GM12873 (cell line): ENCODE results near the gene GLS.

Experiments
- CTCF ChIP-seq: IDR thresholded peaks from 2 replicates; pipeline ENCODE4 v1.5.1; 2012; ENCODE audit warnings: low read depth, mild to moderate bottlenecking, moderate library complexity, low read length, control low read depth; ENCODE audit not compliant: insufficient read depth; ENCODE audit errors: missing control alignments

The GLS gene

GRCh38 chr2:190858817-190859216 is 21.8 kb upstream of the GLS start:
- no peak for TF ChIP-seq CTCF

GRCh38 chr2:190859347-190860297 is 21.0 kb upstream of the GLS start:
- no peak for TF ChIP-seq CTCF

DNA sequence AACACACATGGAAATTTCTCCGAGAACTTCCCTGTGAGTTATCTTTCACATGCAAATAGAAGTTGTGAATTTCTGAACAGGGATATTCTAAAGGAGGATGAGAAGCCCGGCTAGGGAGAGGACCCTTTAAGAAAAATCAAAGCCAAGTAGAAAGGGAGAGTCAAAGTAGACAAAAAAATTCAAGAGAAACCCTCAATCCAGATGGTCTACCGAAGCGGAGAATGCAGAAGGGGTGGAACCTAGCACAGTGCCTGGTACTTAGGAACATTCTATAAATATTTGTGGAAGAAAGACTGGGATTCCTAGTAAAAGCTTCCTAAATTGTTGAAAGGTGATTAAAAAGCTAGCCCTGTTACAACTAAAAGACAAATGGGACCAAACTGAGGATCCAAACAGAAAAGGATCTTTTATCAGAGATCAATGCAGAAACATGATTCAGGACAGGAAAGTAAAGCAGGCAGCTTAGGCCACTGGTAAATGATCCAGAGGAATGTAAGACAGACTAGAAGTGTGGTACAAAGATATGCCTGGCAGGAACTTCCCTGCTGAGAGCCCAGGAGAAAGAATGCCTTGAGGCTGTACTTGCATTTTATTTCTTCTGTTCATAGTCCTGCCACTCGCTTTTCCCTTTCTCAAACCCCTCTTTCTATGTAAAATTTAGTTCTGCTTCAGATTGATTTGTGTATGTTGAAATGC is 19.5 kb upstream of the GLS start:
- no peak for TF ChIP-seq CTCF

DNA sequence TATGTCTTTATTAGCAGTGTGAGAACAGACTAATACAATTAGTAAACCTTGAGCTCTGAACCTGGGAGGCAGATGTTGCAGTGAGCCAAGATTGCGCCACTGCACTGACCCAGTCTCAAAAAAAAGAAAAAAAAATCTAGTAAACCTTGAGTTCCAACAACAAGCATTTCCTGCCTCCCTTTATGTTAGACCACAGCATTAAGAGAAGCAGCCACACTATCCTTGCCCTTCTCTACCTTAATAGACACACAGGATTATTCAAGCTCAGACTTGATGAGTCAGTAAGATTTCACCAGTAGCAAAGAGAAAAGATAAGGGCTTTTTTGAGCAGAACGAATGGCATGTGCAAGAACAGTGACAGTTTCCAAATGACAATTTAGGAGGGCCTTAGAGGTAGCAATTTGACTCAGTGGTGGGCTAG is 18.0 kb upstream of the GLS start:
- TF ChIP-seq CTCF = no peak

- no peak for TF ChIP-seq CTCF
Measured at GRCh38 chr2:190863946-190864345, 16.7 kb upstream of the GLS start.

GRCh38 chr2:190864375-190864774 is 16.2 kb upstream of the GLS start:
- no peak for TF ChIP-seq CTCF

DNA sequence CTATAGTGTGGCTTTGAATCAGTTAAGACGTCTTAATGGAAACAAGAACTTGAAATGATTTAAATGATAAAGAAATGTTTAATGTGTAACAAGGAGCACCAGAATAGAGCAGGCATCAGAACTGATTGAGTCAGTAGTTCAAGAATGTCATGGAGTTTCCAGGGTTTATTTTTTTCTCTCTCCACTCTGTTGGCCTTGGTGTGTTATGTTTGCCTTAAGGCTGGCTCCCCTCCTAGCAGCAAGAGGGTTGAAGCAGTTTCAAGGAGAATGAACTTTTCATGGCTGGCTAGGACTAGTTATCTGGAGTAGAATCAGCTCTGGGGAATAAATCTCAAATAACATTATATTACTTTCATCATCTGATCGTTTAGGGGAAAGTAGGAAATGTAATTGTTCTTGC is 13.4 kb upstream of the GLS start:
- no peak for TF ChIP-seq CTCF
